Measurements from ENCODE around the gene HS3ST3B1. TPM values are rescaled to one million over a fixed set of nuclear protein-coding genes. Genes with fewer than 3 reads are reported as not detected.

HS3ST3B1 gene
- total RNA-seq, 1 experiment from 2014 or later: 22.3 TPM

GRCh38 chr17:14310605-14311004 lies 9.7 kb downstream of the HS3ST3B1 start:
- peaks cover 11% of the 10 kb centered on the region for H3K36me3 Mint-ChIP-seq
- 0 out of 2 replicates have a peak, but pooled peaks cover 3% of the 10 kb centered on the region for H3K9me3 Mint-ChIP-seq
- POLR2A ChIA-PET: interaction anchor here (2.6 kb wide), 1 partner anchor 10 kb away, joined by 27 read pairs; the partner anchor contains the start of gene HS3ST3B1
- H3K27me3 Mint-ChIP-seq (ENCODE audit: low read depth): peaks cover 5% of the 10 kb centered on the region
- CTCF ChIA-PET: interaction anchor here (2.6 kb wide), 2 partner anchors 9 to 13 kb away, joined by 18 to 20 read pairs; partner anchors contain the start of gene HS3ST3B1
- peak overlapping the region; percentile 84 for H3K4me3 Mint-ChIP-seq
- TF ChIP-seq SP1 (CRISPR knock-in tag; conservative IDR thresholded peaks at IDR 0.05): no peak
- TF ChIP-seq FOXK1 (CRISPR knock-in tag; IDR thresholded peaks at IDR 0.05): no peak
- no peak for TF ChIP-seq ZNF263 (CRISPR knock-in tag; IDR thresholded peaks at IDR 0.05; ENCODE audit: low read depth)
- TF ChIP-seq ZMAT4 (CRISPR knock-in tag; IDR thresholded peaks at IDR 0.05): no peak
- no peak for TF ChIP-seq NR3C1 (CRISPR knock-in tag; conservative IDR thresholded peaks at IDR 0.05; ENCODE audit: low read depth)
- TF ChIP-seq TCF7 (CRISPR knock-in tag; IDR thresholded peaks at IDR 0.05; ENCODE audit: low read depth): no peak
- no peak for TF ChIP-seq NR1H2 (CRISPR knock-in tag; IDR thresholded peaks at IDR 0.05)
- no peak for TF ChIP-seq ZNF532 (CRISPR knock-in tag; IDR thresholded peaks at IDR 0.05; ENCODE audit: borderline replicate concordance)
- no peak for TF ChIP-seq RORB (CRISPR knock-in tag; IDR thresholded peaks at IDR 0.05)
- TF ChIP-seq IRF2 (CRISPR knock-in tag; IDR thresholded peaks at IDR 0.05; ENCODE audit: borderline replicate concordance, low read depth): no peak
- TF ChIP-seq ERG (CRISPR knock-in tag; IDR thresholded peaks at IDR 0.05): no peak
- TF ChIP-seq PRRX2 (CRISPR knock-in tag; IDR thresholded peaks at IDR 0.05): no peak
- no peak for TF ChIP-seq STAT6 (CRISPR knock-in tag; conservative IDR thresholded peaks at IDR 0.05; ENCODE audit: low read depth)
- TF ChIP-seq ZNF317 (CRISPR knock-in tag; IDR thresholded peaks at IDR 0.05; ENCODE audit: borderline replicate concordance, low read depth): no peak
- TF ChIP-seq ZNF425 (CRISPR knock-in tag; conservative IDR thresholded peaks at IDR 0.05): no peak
- TF ChIP-seq JUN (CRISPR knock-in tag; IDR thresholded peaks at IDR 0.05): no peak
- TF ChIP-seq CTCF (IDR thresholded peaks at IDR 0.05): no peak
- no peak for TF ChIP-seq EMX1 (CRISPR knock-in tag; IDR thresholded peaks at IDR 0.05)
- peak overlapping the region; percentile 96 for H3K27ac Mint-ChIP-seq
- DNase-seq (ENCODE audit: low spot score): no peak
- peaks cover 76% of the 10 kb centered on the region for H3K4me1 Mint-ChIP-seq
- ATAC-seq: no peak

Measured in WTC11 (cell line).